Hippocampal formation (tissue), 2 donors: ENCODE measurements around the gene AATK.
A peak's percentile ranks its signal among the peaks of the same experiment; 100 is the strongest.

Source experiments
- DNase-seq, 2 donors: peaks; one replicate each; lab custom pipeline; 2025; lab: John Stamatoyannopoulos, UW

AATK gene, protein sequence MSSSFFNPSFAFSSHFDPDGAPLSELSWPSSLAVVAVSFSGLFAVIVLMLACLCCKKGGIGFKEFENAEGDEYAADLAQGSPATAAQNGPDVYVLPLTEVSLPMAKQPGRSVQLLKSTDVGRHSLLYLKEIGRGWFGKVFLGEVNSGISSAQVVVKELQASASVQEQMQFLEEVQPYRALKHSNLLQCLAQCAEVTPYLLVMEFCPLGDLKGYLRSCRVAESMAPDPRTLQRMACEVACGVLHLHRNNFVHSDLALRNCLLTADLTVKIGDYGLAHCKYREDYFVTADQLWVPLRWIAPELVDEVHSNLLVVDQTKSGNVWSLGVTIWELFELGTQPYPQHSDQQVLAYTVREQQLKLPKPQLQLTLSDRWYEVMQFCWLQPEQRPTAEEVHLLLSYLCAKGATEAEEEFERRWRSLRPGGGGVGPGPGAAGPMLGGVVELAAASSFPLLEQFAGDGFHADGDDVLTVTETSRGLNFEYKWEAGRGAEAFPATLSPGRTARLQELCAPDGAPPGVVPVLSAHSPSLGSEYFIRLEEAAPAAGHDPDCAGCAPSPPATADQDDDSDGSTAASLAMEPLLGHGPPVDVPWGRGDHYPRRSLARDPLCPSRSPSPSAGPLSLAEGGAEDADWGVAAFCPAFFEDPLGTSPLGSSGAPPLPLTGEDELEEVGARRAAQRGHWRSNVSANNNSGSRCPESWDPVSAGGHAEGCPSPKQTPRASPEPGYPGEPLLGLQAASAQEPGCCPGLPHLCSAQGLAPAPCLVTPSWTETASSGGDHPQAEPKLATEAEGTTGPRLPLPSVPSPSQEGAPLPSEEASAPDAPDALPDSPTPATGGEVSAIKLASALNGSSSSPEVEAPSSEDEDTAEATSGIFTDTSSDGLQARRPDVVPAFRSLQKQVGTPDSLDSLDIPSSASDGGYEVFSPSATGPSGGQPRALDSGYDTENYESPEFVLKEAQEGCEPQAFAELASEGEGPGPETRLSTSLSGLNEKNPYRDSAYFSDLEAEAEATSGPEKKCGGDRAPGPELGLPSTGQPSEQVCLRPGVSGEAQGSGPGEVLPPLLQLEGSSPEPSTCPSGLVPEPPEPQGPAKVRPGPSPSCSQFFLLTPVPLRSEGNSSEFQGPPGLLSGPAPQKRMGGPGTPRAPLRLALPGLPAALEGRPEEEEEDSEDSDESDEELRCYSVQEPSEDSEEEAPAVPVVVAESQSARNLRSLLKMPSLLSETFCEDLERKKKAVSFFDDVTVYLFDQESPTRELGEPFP (N-terminal part only)

DNA sequence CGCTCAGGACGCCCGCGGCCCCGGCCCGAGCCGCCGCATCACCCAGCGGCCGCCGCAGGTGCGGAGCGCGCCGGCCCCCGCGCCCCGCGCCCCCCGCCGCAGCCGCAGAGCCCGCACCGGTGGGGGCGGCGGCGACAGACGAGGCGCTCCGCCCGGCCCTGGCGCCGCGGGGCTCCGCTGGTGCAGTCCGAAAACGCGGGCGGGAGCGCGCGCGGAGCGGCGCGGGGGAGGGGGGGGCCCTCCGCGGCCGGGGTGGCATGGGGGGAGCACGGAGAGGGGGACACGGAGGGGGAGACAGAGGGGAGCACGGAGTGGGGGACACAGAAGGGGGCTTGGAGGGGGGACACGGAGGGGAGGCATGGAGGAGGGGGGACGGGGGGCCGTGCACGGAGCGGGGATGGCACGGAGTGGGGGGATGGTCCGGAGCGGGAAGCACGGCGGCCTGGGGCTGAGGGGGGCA is at the start of gene AATK:
Gene AATK, minus strand, starts transcription at position 189 of the 460 bp plus-strand sequence. CDS start 229 bp downstream, outside the sequence.
- DNase-seq, result peak in 1 of 2 donors; percentile 2

DNA sequence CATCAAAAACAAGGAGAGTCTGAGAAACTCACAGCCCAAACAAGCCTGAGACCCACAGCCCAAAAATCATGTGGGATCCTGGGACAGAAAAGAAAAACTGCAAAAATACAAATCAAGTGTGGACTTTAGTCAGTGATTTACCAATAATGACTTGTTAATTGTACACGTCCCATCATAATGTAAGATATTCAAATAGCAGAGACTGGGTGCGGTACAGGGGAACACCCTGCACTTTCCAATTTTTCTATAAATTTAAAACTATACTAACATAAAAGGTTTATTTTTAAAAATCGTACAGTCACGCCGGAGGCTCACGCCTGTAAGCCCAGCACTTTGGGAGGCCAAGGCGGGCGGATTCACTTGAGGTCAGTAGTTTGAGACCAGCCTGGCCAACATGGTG is 48.0 kb upstream of the AATK start:
- DNase-seq, result no peak

GRCh38 chr17:81212365-81212764 is 46.3 kb upstream of the AATK start:
- no peak for DNase-seq

DNA sequence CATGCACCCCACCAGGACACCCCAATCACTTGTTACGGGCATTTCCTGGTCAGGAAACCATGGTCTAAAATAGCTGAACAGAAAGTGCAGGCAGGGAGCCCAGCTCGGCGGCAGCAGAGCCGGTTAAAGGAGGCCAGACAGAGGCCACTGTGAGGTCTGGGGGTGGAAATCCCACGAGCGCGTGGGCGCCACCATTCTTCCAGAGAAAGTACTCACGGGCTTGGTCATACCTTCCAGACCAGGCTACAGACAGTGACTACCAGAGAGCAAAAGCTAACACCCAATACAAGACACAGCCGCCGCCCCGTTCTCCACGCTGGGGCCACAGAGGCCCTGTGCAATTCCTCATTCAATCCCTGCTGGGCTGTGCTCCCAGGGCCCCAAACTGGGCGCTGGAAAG is 44.8 kb upstream of the AATK start:
- no peak for DNase-seq

DNA sequence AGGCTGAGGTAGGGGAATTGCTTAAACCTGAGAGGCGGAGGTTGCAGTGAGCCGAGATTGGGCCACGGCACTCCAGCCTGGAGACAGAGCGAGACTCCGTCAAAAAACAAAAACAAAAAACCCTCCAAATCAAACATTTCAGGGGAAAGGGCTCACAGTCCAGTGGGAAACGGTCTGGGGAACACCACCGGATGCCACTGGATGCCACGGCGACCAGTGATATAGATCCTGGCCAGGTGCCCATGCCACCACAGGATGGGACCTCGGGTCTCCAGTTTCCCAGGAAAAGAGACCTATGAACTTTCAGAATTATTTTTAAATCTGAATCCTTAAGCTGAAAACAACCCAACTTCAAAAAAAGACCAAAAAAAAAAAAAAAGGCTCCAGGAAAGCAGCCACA is 44.4 kb upstream of the AATK start:
- DNase-seq, result no peak

DNA sequence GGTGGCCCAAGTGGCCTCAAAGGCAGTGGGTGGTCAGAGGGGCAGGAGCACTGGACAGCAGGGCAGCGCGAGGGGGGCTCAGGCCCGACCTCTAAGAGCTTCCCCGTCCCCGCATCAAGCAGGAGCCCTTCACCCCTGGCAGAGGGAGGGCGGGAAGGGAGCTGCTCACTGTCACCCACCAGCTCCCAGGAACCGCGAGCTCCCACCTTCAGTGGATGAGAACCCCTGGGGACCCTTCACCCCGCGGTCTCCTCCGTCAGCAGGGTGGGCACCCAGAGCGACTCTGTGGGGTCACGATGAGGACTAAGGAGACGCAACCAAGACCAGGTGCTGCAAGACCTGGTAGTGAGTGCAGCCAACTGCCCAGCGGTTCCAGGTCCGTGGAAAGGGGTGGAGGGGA is 43.1 kb upstream of the AATK start:
- DNase-seq, result no peak

DNA sequence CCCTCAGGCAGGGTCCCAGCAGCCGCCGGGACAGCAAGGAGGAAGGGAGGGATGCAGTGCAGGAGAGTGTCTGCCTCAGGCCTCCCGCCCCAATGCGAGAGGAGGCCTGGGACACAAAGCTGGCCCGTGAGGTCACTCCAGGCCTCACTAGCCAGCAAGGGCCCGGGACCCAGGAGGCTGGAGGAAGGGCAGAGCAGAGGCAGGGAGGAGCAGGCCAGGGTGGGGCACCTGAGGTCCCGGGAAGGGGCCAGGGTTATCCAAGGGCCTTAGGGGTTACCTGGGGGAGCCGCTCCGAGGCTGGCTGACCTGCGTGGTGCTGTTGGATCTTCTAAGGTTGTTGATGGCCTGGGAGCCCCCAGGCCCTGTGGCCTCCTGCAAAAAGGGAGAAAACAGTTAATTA is 42.6 kb upstream of the AATK start:
- no peak for DNase-seq

GRCh38 chr17:81207610-81208581 is 41.9 kb upstream of the AATK start:
- no peak for DNase-seq

DNA sequence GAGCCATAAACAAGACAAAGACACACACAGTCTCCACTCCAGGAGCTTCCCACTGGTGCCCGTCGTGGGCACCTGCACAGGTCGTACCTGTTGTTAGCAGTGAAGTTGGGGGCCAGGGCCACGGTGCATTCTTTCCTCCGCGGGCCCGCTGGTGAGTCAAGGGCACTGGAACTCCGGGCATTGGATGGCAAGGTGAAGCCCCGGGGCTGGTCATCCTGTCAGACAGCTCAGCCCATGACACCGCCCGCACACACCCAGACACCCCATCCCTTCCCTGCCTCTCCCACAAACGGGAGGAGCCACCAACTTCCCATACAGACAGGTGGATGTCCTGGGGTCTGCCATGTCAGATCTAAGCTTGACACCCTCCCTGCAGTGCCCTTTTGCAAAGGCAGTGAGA is 40.6 kb upstream of the AATK start:
- DNase-seq, result no peak

GRCh38 chr17:81206166-81206565 is 40.1 kb upstream of the AATK start:
- DNase-seq, result no peak

DNA sequence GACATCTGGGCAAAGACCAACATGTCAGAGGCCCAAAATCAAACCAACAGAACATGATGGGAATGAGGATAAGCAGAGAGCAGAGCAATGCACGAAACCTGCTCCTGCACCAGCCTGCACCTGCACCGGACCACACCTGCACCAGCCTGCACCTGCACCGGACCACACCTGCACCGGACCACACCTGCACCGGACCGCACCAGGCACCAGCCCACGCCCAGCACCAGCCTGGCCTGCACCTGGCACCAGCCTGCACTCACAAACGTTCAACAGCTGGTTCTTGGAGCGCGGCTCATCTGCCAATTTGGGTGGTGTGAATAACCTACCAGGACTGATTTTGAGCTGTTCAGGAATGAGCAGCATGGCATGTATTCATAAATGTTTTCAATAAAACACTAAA is 38.6 kb upstream of the AATK start:
- DNase-seq, result no peak

DNA sequence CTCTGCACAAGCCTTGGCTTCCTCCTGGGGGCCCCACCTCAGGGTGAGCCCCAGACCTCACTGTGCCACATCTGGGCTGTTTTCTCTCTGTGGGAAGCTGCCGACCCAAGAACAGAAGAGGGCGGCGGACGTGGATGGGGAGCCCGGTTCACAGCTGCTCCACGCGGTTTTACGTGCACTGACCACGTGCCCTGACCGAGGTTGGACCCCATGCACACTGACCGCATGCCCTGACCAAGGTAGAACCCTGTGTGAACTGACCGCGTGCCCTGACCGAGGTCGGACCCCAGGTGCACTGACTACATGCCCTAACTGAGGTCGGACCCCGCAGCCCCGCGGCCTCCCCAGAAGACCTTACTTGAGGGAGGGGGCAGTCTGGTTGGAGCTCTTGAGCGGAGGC is 37.1 kb upstream of the AATK start:
- no peak for DNase-seq

DNA sequence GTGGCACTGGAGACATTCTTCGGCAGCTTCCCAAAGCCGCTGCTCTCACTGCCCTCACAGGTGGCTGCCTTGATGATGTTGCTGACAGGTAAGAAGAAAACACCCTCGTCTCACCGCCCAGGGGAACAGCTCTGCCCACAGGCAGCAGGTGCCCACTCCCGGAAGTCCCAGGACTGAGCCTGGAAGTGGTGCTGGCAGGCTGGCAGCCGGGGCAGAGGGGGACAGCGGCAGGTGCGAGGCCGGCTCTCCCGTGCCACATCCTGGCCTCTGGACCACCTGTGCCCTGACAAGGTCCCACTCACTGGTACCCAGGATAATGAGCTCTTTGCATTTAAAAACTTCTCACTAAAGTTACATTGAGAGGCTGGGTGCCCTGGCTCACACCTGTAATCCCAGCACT is 36.3 kb upstream of the AATK start:
- no peak for DNase-seq

DNA sequence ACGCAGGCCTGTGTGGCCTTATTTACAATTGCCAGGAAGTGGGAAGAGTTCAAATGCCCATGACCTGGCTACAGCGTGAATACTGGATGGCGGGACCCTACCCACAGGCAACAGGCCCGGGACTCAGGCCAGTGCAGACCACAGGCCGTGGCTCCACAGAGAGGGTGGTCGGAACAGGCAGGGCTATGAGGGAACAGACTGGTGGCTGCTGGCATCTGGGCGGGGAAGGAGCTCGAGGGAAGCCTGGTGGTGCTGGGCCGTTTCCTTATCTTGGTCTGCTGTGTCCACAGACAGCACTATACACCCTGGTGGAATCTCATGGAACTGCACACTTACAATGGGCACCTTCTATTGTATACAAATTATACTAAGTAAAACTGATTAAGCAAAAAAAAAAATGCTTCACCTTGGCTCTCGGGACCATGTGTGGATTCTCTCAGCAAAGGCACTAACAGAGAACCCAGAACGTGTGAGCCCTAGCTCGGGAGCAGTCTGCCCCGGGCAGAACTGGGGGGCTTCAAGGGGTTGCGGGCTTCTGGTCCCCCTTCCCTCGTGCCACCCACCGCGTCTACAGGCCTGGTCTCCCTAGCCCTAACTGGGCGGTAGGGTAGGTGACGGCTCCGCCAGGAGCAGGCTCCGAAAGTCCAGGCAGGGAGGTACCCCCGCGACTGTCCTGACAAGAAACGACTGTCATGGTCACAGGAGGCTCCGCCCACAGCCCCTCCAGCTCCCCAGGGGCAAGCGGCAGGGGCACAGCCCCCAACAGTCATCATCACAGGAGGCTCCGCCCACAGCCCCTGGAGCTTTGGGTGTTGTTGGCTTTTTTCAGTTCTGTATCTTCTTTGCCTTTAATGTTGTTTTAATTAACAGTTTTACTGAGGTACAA is 34.9 kb upstream of the AATK start:
- DNase-seq, result peak; percentile 33 to 63

DNA sequence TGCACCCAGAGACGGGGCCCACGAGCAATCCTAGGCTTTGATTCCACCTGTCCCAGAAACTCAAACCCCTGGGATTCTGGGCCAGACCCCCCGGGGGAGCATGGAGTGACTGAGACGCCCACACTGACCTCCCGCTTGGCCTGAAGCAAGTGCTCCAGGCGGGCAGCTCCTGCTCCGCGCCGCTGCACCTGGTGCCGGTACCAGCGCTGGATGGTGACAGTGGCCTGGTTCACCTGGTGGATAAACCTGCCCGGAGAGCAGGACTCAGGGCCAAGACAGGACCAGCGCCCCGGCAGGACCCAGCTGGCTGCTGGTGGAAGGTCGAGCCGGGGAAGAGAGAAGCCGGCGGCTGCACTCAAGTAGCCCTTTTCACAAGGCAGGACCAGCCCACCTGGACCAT is 34.2 kb upstream of the AATK start:
- DNase-seq, result no peak

GRCh38 chr17:81199482-81199830 is 33.4 kb upstream of the AATK start:
- DNase-seq, result no peak

GRCh38 chr17:81198826-81199481 is 32.9 kb upstream of the AATK start:
- DNase-seq, result no peak

DNA sequence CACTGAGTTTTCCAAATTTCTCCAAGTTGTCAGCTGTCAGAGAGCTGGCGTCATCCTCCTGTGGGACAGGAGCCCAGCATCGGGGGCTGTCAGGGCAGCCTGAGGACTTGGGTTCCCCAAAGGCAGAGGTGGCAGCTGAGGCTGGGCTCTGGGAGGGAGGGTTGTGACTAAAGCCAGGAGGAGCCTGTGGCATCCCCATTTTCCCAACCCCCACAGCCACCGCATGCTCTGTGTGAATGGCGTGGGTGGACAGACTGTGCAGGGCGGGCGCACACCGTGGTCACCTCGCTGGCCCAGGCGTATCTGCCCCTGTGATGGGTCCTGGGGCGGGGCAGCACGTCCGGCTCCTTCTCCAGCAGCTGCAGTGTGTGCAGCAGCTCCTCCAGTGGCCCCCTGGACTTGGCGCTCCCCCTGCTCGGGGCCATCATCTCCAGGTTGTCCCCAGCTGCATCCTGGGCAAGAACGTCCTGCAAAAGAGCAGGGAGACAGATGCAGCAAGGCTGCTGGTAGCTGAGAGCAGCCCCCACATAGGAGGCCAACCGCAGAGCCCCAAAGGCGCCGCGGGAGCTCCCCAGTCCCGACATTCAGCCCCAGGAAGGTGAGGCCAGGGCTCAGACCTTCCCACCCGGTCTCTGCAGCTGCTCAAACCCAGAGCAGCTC is 31.9 kb upstream of the AATK start:
- no peak for DNase-seq

DNA sequence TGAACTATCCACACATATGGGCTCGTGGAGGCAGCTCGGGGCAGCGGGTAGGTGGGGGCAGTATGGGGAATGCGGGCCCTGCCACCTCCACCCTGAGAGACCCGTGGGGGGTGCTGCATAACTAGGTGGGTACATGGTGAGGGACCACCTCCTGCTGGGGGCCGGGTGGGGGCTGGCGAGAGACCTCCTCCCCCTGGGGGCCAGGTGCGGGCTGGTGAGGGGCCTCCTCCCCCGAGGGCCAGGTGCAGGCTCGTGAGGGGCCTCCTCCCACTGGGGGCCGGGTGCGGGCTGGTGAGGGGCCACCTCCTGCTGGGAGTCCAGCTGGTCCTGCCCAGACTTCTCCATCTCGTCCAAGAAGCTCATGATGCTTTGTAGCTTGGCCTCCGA is 31.4 kb upstream of the AATK start:
- no peak for DNase-seq
